HG03025 (cell line): ENCODE results near the gene TMPRSS3.

ENCODE experiments used
- ATAC-seq: cut with Tn5 transposase; IDR thresholded peaks from one replicate; pipeline ENCODE4 v1.9.1; 2021; ENCODE audit warnings: mild to moderate bottlenecking, moderate library complexity; ENCODE audit not compliant: unreplicated experiment, low FRiP score

Gene TMPRSS3

DNA sequence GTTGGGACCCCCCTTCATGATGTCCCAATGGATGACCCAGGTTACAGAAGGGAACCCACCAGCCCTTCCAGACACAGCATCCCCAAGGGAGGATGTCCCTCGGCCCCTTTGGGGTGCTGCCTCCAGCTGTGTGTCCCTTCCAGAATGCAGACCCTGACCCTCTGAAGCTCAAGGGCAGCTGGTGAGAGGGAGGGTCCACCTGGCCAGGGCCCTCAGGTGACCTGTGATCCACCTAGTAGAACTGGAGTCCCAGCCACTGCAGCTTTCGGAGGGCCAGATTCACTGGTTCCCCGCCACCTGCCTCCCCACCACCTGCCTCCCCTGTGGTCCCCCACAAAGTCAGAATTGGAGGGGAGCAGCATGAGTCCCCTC is 19.9 kb downstream of the TMPRSS3 start:
- ATAC-seq, result no peak

DNA sequence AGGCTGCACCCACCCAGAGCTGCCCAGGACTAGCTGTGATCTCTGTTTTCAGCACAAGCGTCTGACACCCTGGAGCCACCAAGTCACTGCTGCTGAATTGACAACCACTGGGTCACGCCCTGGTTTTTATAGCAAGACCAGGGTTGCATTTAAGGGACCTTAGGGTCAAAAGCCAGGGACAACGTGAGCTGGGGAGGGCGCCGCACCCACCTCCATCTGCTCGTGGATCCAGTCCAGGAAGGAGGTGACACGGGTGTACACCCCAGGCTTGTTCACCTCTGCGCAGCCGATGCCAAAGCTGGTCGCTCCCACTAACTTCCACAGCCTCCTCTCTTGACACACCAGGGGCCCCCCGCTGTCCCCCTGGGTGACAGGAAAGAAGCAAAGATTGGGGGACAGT is 20.3 kb downstream of the TMPRSS3 start:
- ATAC-seq, result no peak

DNA sequence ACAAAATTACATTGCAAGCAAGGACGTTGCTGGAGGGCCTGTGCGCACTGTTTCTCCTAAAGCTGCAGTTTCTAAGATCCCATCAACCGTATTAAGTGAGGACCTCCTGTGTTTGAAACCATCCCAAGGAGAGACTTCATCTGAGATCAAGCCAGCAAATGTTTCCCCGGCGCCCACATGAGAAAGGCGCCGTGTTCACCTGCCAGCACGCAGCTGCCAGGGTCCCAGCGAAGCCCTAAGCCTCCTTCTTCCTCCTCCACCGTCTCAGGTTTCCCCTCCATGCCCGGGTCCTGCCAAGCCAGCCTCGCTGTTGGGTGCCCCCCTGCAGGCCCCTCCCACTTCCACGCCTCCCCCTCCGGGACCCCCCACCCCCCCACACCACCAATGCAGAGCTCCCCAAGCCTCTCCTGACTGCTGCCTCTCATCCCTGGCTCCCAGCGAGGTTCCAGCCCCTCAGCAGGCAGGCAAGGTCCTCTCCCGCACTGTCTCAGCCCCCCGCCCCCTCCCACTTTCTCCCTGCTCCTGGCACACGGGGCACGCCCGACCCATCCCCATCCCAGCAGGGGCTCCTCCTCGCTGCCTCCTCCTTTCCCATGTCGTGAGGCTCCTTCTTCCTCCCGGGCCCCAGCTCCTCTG is 20.9 kb downstream of the TMPRSS3 start:
- ATAC-seq, result no peak

DNA sequence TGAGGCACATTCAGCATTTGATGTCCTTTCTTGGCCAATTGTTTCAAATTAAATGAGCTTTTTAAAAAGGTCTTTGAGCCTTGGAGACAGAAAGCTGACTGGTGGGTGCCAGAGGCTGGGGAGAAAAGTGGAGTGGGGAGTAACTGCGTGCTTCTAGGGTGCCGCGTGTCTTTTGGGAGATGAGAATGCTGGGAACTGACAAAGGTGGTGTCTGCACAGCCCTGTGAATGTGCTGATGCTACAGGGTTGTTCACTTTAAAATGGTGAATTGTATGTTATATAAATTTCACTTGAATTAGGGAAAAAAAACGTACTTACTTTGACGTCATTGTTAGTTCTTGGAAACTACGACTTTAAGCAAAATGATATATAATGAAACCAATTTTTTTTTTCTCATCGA is 21.4 kb downstream of the TMPRSS3 start:
- ATAC-seq, result no peak

DNA sequence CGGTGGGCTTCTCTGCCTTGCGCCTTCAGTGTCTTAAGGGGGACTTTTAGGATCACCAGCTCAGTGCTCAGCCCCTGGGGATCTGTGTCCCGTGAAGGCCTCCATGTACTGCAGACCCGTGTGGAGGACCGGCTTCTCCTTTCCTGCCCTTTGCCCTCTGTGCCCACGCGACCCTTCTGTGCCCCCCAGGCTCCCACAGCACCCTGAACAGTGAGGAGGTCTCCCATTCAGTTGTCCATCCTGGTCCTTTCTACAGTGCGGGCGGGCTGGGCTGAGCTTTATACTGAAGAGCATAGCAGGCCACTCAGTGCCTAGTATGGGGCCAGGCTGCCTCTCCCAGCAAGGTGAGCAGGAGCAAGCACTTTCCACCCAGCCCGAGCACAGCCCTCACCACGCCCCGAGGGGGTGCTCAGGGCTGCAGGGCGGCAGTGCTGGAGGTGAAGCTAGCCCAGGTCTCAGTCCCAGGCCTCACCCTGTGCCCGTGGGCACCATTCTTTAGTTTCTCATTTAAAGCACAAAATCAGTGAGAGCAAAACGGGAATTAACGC is 21.9 kb downstream of the TMPRSS3 start:
- ATAC-seq, result no peak

DNA sequence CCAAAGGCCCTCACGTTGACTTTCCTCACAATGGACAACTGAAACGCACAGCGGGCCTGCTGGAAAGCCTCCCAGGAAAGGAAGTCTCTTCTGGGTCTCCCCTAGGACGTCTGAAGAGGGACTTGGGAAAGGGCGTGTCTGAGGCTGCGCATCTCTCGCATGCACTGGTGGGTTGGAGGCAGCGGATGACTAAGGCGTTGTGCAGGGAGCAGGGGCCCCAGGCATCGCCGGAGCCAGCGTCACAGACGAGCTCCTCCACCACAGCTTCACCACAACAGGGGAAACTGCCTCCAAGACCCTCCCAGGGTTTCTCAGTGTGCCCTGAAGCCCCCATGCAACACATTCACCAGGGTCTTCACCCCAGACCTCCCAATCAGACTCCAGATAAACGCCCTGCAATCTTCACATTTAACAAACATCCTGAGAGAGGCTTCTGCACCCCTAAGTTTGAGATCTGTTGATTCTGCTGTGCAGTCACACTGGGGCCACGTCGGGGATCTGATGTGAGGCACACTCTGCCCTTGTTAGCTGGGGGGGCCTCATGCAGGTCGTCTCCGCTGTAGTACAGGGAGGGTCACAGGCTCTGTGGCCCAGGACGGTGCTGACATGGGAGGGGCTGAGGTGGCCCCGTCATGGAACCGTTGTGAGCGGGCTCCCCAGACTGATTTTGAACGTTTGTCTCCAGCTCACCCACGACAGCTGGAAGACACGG is 22.5 kb downstream of the TMPRSS3 start:
- ATAC-seq, result no peak

DNA sequence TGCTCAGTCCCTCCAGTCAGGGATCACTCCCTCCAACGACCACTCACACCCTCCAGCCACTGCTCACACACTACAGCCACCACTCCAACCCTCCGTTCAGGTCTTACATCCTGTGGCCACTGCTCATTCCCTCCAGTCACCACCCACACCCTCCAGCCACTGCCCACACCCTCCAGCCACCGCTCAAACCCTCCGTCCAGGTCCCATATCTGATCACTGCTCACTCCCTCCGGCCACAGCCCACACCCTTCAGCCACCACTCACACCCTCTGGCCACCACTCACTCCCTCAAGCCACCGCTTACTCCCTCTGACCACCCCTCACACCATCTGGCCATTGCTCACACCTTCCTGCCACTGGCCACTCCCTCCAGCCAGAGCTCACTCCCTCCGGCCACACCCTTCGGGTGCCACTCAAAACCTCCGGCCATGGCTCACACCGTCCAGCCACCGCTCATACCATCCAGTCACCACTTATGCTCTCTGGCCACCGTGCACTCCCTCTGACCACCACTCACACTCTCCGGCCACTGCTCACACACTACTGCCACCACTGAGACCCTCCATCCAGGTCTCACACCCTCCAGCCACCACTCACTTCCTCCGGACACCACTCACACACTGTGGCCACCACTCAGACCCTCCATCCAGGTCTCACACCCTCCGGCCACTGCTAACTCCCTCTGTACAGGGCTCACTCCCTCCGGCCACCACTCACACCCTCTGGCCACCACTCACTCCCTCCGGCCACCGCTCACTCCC is 24.8 kb downstream of the TMPRSS3 start:
- ATAC-seq, result no peak

DNA sequence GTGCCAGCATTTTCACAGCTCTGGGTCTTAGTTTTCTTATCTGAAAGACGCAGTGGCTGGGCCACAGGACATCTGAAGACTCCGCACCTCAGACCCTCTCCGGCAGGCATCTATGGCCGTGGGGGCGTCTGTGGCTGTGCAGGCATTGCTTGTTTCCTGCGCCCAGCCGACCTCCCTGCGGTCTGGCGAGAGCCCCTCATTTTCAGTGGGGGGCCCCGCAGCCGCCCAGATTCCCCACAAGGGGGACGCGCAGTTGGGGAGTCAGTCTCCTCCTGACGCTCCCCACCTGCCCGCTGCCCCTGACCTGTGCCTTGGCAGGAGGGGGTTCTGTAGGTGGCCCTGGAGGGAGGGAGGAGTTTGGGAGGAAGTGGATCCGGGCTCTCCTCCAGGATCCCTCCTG is 26.0 kb downstream of the TMPRSS3 start:
- no peak for ATAC-seq

DNA sequence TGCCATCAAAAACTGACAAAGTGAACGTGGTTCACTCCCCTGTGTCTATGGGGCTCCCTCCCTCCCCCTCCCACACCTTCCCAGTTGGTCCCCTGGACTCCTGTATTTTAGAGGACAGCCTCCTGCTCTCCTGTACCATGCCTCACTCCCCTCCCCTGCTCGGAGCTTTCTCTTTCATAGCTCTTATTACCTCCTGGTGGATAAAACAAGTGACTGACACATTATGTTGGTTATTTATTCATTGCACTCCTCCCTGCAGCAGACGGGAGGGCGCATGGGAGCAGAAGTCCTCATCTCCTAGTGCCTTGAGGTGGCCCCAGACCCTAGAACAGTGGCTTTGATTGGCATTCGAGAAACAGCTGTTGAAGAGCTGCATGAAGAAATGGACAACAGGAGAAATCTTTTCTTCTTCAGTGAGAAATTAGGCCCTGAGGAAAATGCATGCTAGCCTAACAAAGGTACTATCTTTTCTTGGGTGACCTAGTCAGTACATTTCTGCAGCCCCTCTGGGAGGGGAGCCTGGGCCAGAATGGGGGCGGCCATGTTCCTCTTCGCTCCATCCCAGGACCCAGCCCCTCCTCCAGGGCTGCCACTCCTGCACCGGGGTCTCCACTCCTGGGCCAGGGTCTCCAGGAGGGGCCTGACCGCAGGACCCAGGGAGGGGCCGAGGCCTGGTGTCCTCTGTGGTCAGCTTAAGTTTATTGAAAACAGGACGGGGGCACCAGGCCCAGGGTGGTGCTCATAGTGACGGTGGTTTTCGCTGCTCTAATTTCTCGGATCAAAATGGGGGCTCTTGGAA is 28.3 kb downstream of the TMPRSS3 start:
- no peak for ATAC-seq

DNA sequence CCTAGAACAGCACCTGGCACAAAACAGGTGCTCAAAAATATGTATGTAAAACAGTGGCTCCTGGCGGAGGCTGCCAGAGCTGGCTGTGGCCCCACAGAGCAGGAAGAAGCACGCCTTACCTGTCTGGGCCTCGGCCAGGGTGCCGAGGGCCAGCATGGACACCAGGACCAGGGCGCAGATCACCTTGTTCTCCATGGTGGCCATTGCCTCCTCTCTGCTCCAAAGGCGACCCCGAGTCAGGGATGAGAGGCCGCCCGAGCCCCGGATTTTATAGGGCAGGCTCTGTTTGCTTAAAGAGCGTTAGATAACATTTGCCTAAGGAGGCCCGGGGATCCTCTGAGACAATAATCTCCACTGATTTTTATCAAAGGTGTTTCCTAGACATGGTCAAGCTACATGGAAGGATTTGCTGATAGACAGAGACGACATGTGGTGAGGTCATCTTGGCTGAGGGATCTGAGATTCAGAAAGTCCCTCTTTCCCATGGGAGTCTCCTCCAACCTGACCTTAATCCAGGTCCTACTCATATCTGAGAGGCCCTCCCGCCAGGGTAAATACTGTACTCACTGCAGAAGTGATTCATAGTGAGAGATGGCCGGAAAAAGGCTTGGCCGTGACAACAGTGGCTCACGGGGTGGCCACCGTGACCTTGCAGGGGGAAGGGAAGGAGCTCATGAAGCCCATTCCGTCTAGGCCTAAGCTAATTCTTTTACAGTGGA is 29.4 kb downstream of the TMPRSS3 start, which contains the start of gene TFF1:
TSS of gene TFF1 (minus strand) at position 244 of the 719 bp plus-strand sequence. CDS start at position 204, 40 bp downstream.
- ATAC-seq, result no peak

DNA sequence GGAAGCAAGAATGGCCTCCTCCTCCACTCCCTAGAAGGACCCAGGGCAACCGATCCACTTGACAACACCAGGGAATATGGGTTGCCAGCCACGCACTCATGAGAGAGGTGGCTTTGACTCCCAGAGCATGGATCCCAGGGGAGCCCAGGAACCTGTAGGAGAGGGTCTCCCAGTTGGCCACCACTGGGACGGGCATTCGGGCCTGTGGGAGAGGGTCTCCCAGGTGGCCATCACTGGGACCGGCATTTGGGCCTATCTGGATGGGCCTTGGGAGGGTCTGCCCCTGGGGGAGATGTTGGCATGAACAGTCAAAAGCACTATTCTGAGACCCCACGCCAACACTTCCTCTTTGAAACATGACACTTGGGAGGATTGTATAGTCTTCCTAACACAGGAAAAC is 30.1 kb downstream of the TMPRSS3 start:
- ATAC-seq, result no peak

DNA sequence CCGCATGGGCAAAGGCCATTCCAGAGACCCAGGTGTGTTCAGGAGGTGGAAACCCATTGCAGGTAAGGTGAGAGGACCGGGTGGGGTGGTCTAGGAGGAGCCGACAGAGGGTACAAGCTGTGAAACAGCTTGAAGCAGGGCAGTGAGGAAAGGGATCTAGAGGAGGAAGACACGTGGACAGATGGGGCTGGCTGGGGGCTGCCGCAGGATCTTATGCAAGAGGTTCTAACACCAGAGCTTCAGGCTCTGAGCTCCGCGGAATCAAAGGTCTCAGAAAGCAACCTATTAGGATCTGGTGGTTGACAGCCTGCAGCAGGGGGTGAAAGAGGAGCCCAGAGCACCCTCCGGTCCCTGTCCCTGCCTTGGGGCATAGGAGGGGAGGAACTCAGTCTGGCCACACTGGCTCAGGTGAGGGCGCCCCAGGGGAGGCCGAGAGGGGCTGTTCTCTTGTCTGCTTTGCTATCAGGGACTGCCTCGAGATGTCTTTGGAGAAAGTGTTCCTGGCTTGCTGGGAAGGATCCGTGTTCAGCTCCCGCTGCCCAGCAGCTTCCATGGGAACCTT is 31.5 kb downstream of the TMPRSS3 start:
- no peak for ATAC-seq

DNA sequence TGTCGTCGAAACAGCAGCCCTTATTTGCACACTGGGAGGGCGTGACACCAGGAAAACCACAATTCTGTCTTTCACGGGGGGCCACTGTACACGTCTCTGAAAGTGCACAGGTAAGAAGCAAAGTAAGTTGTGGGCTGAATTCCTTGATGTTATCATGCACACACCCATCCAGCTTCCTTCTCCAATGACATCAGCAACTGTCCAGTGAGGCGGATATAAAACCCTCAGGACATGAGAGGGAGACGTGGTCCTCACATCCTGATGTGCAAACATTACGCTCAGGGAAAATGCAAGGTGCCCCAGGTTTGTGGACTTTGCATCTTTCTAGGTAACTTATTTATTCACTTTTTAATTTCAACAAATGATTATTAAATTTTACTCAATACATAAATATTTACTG is 32.5 kb downstream of the TMPRSS3 start:
- ATAC-seq, result no peak

DNA sequence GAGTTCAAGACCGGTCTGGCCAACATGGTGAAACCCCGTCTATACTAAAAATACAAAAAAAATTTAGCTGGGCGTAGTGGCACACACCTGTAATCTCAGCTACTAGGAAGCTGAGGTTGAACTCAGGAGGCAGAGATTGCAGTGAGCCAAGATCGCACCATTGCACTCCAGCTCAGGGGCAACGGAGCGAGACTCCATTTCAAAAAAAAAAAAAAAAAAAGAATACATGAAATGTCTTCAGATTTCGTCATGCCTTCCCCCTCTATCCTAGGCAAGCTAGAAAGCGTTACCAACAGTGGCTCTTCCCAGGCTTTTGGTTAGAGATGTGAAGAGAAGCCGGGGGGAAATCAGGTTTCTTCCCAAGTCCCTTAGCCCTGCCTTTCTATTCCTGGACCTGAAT is 33.2 kb downstream of the TMPRSS3 start:
- no peak for ATAC-seq

DNA sequence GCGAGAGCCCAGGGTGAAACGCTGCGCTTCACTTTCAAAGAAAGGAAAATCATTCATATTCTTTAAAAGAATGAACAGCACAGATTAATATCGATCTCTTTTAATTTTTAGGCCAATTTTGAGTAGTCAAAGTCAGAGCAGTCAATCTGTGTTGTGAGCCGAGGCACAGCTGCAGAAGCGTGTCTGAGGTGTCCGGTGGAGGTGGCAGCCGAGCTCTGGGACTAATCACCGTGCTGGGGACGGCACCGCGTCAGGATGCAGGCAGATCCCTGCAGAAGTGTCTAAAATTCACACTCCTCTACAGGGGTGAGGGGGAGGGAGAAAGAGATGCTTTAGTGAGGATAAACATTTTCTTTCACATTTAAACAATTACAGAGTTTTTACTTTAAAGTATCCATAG is 33.7 kb downstream of the TMPRSS3 start:
- ATAC-seq, result no peak

DNA sequence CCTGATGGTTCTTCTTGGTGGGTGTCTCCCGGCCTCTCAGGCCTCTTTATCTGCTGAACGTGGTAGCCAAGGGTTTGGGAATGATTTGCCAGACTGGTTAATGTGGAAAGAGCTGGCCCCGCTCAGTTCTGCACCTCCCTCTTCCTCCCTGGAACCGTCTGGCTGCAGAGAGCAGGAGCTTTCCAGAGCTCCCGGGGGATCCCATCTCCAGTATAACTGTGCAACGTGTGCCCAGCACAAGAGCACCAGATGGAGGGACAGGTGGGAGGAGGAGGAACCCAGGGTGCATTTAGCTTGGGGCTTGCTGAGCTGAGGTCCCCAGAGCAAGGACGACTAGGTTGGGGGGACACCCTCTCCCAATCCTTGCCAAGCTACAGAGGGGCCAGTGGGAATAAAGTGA is 34.6 kb downstream of the TMPRSS3 start:
- no peak for ATAC-seq

DNA sequence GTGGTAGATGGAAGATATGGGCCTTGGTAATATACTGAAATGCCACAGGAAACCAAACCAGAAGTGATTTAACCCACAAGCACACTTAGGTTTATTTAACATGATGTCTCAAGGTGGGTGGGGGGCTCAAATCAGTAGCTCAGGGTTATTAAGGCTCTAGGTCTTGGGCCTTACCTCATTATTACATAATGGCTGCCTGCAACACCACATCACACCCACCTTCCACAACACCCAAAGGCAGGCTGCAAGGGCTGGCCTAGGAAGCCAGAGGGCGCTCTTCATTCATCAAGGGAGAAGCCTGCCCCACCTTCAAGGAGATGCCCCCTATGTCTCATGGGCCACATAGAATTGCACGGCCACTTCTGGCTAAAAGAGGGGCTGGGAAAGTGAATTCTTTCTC is 35.5 kb downstream of the TMPRSS3 start:
- ATAC-seq, result no peak

DNA sequence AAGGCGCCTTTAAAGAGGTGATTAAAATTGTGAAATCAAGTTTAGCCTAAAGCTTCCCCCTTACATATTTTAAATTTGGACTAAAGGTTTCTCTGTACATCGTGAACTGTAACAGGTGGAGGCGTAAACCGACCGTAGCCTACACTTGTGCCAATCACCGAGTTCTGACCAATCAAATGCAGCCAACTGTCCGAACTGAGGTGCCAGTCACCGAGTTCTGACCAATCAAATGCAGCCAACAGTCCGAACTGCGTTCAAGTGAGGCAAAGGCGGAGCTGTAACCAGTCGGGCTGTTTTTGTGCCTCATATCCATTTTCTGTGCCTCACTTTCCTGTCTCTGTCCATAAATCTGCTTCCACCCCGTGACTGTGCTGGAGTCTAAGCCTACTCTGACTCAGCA is 36.9 kb downstream of the TMPRSS3 start:
- ATAC-seq, result no peak

DNA sequence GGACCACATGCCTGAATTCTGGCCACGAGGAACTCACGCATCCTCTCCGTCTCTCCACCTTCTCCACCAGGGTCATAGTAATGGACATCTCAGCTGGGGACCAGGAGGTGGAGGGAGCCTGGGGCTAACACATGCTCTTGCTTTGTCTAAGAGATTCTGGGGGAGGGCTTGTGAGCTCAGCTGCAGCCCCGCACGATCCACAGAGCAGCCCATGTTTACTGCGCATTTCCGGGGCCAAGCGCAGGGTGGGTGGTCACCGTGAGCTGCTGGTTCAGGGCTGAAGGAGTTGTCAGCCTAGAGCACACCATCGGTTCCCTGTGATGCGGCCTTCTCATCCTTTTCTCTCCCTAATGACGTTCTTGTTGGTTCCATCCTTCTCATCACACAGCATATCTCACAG is 37.6 kb downstream of the TMPRSS3 start:
- ATAC-seq, result no peak

DNA sequence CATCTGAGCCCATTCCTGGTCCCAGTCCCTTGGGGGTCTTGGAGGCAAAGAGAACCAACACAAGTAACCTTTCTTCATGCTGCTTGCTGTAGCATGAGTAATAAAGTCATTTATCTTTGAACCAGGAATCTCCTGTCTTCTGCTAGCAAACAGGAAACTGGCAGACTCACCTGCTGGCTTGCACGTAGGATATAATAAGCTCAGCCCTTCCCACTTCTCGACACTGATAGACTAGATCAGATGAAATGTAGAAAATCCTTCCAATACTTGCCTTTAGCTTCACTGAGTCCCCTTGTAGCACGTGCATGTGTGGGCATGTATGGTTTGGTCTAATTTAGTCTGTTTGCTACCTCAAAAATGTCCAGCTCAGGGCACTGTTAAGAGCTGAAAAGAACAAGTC is 38.5 kb downstream of the TMPRSS3 start:
- ATAC-seq, result no peak
